Astrocyte (in vitro differentiated cells and primary cell): ENCODE results near the gene NME9.

Source experiments
- EZH2 ChIP-seq: IDR thresholded peaks from 2 replicates; pipeline ENCODE4 v1.6.1; 2012; ENCODE audit warnings: mild to moderate bottlenecking, low read length, inconsistent platforms; ENCODE audit not compliant: insufficient read depth
- TF ChIP-seq, protein P1 (sequence below): IDR thresholded peaks from 2 replicates; pipeline ENCODE4 v1.5.1; 2011; ENCODE audit warnings: low read depth, mild to moderate bottlenecking, inconsistent platforms, low read length, moderate library complexity; ENCODE audit not compliant: insufficient read depth

GRCh38 chr3:138338244-138338643 lies 8.6 kb upstream of the NME9 start:
- TF ChIP-seq, protein P1, sequence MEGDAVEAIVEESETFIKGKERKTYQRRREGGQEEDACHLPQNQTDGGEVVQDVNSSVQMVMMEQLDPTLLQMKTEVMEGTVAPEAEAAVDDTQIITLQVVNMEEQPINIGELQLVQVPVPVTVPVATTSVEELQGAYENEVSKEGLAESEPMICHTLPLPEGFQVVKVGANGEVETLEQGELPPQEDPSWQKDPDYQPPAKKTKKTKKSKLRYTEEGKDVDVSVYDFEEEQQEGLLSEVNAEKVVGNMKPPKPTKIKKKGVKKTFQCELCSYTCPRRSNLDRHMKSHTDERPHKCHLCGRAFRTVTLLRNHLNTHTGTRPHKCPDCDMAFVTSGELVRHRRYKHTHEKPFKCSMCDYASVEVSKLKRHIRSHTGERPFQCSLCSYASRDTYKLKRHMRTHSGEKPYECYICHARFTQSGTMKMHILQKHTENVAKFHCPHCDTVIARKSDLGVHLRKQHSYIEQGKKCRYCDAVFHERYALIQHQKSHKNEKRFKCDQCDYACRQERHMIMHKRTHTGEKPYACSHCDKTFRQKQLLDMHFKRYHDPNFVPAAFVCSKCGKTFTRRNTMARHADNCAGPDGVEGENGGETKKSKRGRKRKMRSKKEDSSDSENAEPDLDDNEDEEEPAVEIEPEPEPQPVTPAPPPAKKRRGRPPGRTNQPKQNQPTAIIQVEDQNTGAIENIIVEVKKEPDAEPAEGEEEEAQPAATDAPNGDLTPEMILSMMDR, result no peak
- no peak for TF ChIP-seq EZH2
